ENCODE measurements around the gene PAGR1.
"Not testable (repeated sequence)": the region's sequence is repeated elsewhere in the genome, so short reads cannot be mapped to it uniquely, and the experiment has no call there.

The PAGR1 gene

DNA sequence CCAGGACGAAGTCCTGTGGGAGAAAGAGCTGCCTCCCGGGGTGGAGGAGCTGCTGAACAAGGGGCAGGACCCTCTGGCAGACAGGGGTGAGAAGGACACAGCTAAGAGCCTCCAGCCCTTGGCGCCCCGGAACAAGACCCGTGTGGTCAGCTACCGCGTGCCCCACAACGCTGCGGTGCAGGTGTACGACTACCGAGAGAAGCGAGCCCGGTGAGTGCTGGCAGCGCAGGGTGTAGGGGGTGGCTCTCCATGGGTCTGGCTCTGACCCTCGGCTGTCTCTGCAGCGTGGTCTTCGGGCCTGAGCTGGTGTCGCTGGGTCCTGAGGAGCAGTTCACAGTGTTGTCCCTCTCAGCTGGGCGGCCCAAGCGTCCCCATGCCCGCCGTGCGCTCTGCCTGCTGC is 25.7 kb downstream of the PAGR1 start:
- DNase-seq = no peak

DNA sequence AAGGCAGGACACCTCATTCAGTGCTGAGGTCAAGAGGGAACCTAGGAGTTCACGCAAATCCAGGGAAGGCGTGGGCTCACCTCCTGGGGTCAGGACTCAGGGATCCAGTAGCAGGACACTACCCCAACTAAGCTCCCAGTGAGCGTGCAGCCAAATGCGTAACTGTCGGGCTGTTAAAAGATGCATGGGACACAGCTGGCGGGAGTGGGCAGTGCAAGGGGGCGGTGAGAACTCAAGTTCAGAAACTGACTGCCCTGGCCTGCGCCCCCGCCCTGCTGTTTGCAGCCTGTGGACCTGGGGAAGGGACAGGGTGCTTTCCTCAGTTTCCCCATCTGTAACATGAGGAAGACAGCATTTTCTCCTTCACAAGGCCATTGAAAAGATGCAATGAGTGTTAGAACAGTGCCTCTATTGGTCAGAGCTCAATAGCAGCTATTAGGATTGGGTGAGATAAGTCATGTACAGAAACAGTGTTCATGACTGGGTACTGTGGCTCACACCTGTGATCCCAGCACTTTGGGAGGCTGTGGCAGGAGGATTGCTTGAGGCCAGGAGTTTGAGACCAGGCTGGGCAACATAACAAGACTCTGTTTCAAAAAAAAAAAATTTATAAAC is 26.9 kb downstream of the PAGR1 start:
- DNase-seq = no peak

DNA sequence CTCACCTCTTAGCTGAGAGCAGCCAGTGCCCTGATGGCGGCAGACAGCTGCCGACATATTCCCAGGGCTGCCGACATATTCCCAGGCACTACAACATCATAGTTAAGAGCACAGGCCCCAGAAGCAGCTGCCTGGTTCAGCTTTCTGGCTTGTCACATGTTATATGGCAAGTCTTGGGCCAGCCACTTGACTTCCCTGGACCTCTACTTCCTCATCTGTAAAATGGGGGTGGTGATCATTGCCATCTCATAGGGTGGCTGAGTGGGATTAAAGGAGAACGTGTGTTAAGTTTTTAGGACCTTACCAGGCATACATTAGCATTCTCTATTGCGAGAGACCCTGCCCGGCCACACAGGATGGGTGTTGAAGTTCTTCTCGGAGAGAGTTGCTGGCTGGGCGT is 28.0 kb downstream of the PAGR1 start:
- DNase-seq = no peak

DNA sequence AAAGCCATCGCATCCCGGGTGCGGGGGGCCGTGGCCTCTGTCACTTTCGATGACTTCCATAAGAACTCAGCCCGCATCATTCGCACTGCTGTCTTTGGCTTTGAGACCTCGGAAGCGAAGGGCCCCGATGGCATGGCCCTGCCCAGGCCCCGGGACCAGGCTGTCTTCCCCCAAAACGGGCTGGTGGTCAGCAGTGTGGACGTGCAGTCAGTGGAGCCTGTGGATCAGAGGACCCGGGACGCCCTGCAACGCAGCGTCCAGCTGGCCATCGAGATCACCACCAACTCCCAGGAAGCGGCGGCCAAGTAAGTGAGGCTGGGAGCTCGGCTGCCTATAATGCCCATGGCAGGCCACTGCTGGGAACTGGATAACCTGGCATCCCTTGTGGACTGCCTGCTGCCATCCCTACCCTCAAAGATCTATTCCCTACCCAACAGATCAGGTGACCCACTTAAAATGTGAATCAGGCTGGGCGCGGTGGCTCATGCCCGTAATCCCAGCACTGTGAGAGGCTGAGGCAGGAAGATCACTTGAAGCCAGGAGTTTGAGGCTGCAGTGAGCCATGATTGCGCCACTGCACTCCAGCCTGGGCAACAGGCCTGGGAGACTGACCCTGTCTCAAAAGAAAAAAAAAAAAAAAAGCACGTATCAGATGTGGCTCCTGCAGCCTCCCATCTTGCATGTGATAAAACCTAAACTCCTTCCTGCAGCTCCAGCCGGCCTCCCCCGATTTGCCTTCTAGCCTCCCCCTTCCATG is 28.8 kb downstream of the PAGR1 start:
- no peak for DNase-seq

DNA sequence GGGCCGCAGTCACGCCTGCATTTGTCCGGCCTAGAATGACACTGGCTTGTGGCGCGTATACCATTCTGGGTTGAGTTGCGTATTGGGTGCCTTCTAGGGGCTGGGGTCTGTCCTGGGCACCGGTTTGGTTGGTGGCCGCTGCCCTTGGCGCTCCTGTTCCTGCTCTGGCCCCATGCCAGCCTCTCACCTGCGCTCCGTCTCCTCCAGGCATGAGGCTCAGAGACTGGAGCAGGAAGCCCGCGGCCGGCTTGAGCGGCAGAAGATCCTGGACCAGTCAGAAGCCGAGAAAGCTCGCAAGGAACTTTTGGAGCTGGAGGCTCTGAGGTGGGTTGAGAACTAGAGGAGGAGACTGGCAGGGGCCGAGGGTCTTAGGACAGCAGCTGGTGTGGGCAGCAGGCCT is 29.7 kb downstream of the PAGR1 start:
- no peak for DNase-seq

DNA sequence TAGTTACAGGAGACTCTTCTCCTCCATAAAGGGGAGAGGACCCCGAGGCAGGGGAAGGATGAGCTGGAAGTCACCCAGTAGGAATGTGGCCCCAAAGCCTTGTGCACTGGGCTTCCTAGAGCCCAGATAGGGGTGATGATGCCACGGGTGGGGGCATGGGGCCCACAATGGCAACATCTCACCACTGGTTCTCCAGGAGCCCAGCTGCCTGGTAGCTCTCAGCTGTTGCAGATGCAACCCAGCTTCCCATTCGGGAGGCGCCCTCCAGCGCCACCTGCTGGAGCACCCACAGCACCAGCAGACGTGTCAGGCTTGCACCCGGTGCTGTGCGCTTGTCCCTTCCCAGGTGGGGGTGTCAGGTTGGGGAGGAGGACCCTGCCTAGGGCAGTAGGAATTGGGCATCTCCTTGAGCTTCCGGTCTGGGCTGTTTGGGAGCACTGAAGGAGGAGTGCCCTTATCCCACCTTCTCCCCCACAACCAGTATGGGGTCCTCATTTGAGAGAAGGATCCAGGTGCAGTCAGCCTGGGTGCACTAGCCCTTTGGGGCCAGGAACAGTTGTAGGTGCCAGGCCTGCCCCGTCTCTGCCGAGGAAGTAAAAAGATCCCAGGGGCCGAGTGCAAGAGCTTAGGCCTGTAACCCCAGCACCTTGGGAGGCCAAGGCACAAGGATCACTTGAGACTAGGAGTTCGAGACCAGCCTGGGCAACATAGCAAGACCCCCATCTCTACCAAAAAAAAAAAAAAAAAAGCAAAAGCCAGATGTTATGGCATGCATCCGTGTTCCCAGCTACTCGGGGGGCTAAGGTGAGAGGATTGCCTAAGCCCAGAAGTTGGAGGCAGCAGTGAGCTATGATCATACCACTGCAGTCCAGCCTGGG is 32.7 kb downstream of the PAGR1 start:
- peak; percentile 81 to 84 for DNase-seq

DNA sequence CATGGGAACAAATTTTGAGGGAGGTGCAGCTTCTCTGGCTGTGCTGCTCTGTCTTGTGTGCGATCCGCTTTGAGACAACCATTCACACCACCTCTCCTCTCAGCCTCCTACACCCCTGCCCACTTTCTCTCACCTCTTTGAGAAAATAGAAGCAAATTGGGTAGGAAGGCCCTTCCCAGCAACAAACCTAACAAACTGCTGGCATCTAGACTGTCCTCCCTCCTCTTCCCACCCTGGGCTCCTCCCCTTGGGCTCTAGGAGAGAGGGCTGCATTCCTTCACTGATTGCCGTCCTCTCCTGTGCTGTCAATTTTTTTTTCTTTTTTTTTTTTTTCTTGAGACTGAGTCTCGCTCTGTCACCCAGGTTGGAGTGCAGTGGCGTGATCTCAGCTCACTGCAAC is 33.6 kb downstream of the PAGR1 start:
- no peak for DNase-seq

DNA sequence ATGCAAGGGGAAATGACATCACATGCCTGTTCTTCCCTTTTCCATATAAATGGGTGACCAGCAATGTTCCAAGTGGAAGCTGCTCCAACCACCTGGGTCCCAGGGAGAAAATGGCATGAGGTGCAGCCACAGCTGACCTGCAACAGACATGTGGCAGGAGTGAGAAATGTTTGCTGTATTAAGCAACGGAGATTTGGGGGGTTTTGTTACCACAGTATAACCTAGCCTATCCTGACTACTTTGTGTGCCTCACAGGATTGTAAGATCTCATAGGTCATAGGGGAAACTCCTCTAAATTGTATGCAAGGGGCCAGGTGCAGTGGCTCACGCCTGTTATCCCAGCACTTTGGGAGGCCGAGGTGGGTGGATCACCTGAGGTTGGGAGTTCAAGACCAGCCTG is 35.0 kb downstream of the PAGR1 start:
- DNase-seq = no peak

DNA sequence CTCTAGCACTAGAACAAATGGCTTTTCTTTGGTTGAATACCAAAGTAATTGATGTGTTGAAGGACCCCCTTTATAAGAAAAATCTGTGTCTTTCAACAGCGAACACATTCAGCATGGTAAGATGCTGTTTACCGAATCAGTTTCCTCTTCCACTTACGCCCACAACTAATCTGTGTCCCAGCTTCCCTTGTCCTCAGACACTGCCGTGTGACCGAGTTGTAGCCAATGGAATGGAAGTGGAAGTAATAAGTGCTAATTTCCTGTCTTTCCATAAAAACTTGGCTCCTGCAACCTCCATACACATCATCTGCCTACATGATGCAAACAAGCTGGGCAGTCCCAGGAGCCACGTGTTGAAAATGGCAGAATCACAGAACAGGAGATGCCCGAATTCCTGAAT is 36.7 kb downstream of the PAGR1 start:
- no peak for DNase-seq

DNA sequence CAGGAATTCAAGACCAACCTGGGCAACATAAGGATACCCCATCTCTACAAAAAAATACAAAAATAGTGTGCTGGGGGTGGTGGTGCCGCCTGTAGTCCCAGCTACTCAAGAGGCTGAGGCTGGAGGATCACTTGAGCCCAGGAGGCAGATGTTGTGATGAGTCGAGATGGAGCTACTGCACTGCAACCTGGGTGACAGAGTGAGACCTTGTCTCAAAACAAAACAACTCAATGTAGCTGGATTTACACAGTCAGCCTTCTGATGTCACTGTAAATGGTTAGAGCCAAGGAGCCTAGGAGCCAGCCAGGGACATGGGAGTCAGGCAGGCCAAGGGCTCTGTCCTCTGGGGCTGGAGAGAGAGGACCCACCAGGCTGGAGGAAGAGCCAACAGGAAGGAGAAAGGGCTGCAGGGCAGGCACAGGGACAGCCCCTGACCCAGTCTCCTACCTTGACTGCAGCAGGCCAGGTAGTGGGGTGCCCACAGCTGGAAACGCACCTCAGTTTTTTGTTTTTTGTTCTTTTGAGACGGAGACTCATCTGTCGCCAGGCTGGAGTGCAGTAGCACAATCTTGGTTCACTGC is 38.7 kb downstream of the PAGR1 start:
- no peak for DNase-seq

DNA sequence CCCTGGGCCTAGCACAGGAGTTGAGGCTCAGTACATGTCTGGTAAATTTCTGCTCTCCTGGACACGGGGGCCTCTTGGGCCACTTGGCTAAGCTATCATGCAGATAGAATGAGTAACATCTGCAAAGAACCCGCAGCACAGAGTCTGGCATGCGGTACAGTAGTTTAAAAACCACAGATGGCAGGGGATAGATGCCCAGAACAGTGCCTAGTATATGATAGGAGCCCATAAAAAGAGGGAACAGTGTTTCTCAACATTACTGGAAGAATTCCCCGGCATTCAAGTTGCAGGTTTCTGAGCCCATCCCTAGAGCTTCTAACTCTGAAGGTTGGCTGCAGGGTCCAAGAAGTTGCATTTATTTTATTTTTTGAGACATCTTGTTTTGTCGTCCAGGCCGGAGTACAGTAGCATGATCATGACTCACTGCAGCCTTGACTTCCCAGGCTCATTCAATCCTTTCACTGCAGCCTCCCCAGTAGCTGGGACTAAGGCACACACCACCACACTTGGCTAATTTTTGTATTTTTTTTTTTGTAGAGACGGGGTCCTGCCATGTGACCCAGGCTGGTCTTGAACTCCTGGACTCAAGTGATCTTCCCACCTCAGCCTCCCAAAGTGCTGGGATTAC is 41.3 kb downstream of the PAGR1 start:
- DNase-seq = no peak

DNA sequence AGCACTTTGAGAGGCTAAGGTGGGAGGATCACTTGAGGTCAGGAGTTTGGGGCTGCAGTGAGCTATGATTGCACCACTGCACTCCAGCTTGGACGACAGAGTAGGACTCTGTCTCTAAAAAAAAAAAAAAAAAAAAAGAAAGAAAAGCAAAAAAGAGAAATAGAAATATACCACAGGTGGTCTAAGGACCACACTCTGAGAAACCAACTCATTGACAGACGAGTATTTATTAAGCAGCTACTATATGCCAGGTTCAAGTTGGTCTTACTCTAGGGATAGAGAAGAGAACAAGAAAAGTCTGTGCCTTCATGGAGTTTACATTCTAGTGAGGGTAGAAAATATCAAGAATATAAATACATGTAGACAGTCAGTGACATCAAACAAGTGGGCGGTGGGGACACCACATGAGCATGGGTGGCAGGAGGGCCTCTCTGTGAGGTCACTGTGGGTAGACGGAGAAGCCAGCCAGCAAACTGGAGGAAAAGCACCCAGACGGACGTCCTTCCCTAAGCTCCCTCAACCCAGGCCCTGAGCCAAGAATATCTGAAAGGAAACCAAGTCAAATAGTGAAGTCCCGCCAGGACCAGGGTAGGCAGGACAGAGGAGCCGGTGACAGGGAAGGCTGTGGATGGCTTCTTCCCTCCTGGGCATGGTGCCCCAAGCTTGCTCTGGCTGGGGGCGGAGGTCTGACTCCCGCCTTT is 42.3 kb downstream of the PAGR1 start:
- DNase-seq = no peak

DNA sequence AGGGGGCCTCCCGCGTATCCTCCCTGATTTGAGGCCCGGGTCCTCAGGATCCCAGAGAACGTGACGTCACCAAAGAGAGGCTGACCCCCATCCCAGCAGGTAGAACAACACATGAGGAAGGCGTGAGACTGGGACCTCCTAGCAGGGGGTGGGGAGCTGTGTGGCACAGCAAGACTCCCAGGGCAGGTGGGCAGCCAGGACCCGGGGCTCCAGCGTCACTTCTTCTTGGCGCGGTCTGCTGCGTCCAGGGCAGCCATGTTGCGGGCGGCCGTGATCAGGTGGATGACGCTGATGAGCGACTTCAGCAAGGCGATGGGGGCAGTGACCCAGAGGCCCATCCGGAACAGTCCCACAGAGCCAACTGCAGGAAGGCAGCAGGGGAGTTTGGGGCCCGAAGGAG is 43.0 kb downstream of the PAGR1 start:
- no peak for DNase-seq

DNA sequence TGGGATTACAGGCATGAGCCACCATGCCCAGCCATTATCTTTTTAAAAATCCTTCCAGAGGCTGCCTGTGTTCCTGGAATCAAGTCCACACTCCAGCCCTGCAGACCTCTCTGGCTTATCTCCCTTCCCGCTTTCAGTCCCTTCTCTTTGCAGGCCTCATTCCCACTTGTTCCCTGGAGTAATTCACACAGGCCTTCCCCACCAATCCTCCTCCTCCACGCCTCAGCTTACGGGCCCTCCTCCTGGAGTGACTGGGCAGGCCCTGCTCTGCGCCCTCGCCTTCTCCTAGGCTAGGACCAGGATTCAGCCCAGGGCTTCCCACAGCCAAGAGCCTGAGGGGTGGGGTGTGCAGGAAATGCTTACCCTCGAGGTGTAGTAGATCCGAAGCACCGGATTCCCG is 44.3 kb downstream of the PAGR1 start:
- no peak for DNase-seq

DNA sequence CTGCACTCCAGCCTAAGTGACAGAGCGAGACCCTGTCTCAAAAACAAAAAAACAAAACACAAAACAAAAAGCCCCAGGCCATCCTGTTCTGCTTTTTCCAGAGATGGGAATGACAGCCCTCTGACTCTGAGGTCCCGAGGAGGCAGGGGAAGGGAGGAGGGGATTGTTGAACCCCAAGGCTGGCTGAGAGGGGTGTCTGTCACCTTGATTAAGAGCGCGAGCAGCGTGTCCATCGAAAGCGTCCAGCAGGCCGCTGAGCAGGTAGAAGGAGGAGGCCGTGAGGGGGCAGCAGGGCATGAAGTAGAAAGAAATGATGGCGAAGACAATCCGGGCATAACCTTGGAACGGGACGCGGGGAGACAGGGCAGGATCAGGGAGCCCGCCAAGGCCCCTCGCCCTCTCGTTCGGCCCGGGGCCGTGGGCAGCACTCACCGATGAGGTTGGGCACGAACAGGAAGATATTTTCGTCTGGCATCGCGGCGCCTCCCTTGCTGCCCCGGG is 46.5 kb downstream of the PAGR1 start:
- peak in 1 of 2 donors; percentile 15 for DNase-seq

DNA sequence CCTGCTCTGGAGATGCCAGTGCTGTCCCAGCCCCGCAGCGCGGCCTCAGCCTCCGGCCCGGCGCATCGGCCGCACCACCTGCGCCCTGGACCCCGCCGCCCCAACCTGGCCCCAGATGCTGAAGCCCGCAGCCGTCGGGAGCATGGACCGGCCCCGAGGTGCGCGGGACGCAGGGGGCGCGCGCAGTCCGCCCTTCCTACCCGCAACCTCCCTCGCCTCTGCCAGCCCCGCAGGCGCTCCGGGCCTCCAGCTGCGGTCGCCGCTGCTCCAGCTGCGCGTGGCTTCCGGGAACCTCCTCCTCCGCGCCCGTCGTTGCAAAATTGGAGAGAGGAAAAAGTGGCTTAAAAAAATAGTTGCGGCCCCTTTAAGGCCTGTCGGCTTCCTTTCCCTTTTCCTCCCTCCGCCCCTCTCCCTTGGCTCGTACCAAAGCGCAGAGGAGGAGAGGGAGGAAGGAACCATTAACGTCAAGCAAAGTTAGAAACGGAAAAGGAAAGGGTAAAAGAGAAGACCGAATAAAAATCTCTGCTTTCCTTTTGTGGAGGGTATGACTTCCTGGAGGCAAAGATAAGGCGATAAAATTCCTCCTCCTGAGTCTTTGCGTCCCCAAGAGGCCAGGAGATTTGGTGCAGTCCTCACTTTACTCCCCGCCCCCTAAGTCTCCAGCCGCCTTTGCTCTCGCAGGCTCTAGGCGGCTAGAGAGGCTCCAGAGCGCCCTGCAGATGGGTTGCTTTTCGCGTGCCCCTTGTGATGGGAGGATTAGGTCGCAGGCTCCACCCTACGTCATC is 47.1 kb downstream of the PAGR1 start, which contains the start of gene CDIPT:
Gene CDIPT (minus strand): TSS at position 343 of the 785 bp plus-strand sequence. CDS start 369 bp downstream, outside the sequence.
- peak; percentile 95 to 97 for DNase-seq

DNA sequence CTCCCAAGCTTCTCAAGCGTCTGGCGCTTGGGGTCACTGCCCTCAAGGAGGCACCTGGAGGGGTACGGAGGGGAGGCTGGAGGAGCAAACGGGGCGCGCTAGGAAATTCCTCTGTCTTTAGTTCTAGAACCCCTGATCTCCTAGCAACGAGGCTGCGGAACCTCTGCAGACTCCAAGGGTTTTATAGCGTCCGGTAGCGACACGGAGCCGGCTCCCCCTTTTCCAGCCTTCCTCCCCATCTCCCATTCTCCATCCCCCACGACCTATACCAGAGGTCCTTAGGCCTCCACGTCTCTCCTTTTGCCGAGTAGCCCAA is 47.7 kb downstream of the PAGR1 start:
- no peak for DNase-seq

DNA sequence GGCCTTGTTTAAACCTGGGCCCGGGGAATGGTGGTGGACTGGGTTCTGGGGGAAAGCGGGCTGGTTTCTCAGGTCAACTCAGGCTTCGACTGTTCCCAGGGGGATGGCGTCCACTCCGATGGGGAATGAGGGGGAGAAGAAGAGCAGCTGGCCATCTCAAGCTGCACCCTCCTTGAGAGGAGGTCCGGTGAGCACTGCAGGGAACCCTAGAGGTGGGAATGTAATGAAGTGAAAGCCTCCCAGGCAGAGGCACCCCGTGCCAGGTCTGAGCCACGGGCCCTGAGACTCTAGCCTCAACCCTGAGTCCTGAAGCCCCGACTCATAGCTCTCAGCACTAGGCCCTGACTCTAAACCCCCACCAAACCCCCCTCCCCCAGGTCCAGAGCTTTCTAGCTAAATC is 48.3 kb downstream of the PAGR1 start:
- no peak for DNase-seq

DNA sequence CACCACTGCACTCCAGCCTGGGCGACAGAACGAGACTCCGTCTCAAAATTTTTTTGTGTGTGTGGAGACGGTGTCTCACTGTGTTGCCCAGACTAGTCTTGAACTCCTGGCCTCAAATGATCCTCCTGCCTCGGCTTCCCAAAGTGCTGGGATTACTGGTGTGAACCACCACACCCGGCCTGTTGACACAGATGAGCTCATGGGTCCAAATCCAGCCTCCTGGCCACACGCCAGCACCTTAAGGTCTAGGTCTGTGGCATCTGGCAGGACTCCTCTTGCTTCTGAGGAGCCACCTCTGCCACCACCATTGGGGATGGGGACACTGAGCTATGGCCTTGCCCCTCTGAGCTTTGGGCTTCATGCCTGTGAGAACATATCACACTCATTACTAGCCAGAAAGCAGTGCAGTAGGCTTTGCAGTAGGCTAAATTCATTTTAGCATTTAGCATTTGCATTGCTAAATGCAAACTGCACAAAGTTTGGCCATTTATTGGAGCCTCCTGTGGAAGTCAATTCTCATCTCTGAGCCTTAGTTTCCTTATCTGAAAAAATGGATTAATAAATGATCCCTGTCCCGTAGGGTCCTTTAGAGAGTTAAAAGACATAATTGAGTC is 52.6 kb downstream of the PAGR1 start:
- no peak for DNase-seq

DNA sequence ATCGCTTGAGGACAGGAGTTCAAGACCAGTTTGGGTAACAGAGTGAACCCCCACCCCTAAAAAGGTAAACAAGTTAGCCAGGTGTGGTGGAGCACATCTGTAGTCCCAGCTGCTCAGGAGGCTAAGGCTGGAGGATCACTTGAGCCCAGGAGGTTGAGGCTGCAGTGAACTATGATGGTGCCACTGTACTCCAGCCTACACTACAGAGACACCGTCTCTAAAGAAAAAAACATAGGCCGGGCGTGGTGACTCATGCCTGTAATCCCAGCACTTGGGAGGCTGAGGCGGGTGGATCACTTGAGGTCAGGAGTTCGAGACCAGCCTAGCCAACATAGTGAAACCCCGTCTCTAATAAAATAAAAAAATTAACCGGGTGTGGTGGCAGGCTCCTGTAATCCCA is 53.1 kb downstream of the PAGR1 start:
- not testable (repeated sequence) for DNase-seq

Measured in CD4-positive, alpha-beta T cell treated with Interferon alpha-2 for 1 hour (primary cell).